HK-2 (cell line): Measurements from ENCODE around the gene BRICD5.
A peak's percentile ranks its signal among the peaks of the same experiment; 100 is the strongest.
"Not testable (repeated sequence)": the region's sequence is repeated elsewhere in the genome, so short reads cannot be mapped to it uniquely, and the experiment has no call there.

ENCODE experiments used
- DNase-seq: peaks from one replicate; pipeline ENCODE4 v3.0.0-alpha.2; 2018; ENCODE audit not compliant: unreplicated experiment

The BRICD5 gene

GRCh38 chr16:2210386-2211365 is at the start of gene BRICD5:
Gene BRICD5, minus strand, starts transcription at chr16:2210863. Its CDS starts 30 bp downstream, at chr16:2210833.
- no peak for DNase-seq

- no peak for DNase-seq
These were observed 49.6 kb upstream of the BRICD5 start for GRCh38 chr16:2260250-2260649.

- not testable (repeated sequence) for DNase-seq
These were observed 47.9 kb upstream of the BRICD5 start for GRCh38 chr16:2258530-2258929.

DNA sequence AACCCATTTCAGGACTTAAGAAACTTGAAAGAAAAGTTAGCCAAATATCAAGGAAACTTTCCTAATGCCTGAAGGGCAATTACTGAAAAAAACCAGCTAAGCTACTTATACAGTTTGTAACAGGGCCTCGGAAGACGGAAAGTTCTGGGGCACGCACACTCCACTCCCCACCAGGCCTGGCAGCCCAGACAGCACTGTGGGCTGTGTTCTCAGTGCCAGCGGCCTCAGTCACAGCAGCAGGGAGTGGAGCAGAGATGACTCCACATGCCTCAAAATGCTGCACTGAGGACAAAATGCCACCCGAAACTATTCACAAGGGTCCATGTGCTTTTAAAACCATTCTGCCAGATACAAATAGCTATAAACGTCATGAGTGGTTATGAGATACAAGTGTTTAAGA is 47.1 kb upstream of the BRICD5 start:
- no peak for DNase-seq

- DNase-seq, result no peak
These were observed 46.0 kb upstream of the BRICD5 start for GRCh38 chr16:2256531-2257140.

- no peak for DNase-seq
These were observed 42.6 kb upstream of the BRICD5 start for GRCh38 chr16:2253293-2253692.

DNA sequence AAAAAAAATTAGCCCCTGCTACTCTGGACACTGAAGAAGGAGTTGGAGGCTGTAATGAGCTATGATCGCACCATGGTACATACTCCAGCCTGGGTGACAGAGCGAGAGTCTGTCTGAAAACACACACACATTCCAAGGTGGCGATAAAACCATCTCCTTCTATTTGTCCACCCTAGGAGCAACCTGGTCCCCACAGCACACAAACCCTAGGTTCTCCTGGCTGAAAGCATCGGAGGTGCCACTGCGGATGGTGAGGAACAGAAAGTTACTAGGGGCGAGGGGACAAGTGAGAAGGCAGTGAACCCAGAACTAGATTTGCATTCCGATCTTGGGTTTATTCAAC is 42.1 kb upstream of the BRICD5 start:
- DNase-seq, result no peak

DNA sequence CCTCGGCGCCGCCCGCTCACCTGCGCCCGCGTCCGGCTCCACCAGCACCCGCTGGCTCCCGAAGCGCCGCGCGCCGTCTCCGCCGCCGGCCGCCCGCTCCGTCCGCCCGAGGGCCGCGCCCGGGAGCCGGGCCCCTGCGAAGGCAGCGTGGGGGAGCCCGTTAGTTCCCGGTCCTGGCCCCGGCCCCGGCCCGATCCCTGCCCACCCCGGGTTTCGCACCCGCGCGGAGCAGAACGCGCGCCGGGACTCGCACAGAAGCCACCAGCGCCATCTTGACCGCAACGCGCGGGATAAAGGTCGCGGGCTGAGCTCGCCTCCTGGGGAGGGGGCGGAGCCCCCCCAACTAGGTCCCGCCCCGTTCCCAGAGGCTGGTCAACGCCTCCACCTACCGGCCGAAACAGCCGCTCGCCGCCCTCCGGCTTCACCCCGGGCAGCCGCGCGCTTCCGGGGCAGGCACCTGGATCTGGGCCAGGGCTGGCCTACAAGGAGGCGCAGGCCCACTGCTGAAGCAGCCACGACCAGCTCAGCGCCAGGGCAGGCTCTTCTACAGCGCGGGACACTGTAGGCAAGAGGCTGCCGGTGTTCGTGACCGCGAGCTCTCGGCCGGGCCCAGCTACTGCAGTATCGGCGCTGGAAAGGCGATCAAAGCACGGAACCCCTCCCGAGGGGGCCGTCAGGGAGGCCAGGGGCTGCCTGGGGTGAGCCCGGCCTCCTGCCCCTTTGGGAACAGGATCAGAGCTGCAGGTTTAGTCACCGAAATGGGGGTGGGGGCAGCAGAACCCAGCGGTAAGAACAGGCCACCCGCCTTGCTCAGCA is 40.8 kb upstream of the BRICD5 start, which contains the start of gene ECI1:
Gene ECI1 (minus strand): TSS at position 292 of the 816 bp plus-strand sequence. CDS start 21 bp downstream, at position 271.
- peak; percentile 93 for DNase-seq

GRCh38 chr16:2250652-2251295 is 40.1 kb upstream of the BRICD5 start:
- DNase-seq, result no peak

DNA sequence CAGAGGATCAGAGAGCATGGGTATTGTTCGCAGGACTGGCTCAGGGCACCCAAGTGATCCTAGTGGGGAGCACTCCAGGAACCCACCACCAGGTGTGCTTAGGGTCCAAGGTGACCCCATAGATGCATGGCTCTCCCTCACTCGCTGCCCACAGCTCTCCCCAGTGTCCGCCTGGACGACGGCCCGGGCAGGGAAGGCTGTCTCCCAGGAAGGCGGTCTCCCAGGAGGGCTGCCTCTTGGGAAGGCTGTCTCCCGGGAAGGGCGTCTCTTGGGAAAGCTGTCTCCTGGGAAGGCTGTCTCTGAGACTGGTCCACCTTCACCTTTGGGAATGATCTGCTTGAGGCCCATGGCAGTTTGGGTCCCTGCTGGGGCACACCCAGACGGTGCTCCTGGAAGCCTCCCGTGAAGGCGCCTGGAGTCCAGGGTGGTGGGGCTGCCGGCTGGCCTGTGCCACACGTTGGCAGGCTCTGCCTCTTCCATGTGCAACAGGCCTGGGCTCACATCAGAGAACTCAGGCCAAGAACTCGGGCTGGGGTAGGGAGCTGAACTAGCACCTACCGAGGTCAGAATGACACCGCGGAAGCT is 35.7 kb upstream of the BRICD5 start:
- no peak for DNase-seq

DNA sequence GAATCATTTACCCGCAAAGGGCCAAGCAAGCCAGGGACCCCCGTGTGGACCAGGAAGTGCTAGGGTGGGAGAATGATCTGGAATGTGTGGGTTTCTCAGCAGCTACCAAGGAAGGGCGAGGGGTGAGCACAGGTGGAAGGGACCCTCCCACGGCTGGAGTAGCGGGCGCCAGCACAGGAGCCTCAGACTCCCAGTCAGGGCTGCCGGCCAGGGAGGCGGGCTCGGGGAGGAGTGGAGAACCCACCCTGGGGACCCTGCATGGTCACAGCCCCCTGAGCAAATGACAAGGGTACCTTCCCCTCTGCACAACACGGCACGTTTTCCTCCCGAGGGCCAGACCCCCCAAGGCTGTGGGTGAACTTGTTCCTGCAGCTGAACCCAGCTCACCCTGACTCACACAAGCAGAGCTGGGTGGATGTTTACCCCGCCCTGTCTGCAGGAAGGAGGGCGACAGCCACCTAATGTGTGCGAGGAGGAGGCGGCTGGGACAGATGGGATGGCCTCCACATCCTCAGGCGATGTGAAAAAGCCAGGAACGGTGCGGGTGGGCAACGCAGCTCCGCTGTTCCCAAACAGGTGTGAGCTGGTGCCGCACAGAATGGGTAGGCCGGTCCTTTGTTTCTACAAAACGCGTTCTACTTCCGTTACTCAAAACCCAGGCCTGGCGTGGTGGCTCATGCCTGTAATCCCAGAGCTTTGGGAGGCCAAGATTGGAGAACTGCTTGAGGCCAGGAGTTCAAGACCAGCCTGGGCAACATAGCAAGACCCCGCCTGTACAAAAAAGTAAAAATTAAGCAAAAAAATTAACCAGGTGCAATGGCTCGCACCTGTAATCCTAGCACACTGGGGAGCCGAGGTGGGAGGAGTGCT is 34.5 kb upstream of the BRICD5 start:
- no peak for DNase-seq

DNA sequence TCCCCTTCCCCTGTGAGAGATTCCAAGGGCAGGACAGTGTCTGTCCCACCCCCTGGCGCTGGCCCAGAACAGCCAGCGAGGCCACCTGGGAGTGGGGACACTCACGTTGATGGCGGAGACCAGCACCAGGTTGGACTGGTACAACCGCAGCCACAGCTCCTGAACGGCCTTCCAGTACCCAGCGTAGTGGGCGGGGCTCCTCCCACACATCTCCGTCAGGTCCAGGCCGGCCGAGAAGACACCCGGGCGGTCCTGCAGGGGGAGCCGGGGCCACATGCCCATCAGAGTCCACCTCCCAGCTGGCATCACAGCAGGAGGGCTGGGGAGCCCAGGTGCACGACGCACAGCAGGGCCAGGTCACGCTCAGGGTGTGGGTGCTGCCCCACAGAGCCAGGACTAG is 33.6 kb upstream of the BRICD5 start:
- DNase-seq, result no peak

DNA sequence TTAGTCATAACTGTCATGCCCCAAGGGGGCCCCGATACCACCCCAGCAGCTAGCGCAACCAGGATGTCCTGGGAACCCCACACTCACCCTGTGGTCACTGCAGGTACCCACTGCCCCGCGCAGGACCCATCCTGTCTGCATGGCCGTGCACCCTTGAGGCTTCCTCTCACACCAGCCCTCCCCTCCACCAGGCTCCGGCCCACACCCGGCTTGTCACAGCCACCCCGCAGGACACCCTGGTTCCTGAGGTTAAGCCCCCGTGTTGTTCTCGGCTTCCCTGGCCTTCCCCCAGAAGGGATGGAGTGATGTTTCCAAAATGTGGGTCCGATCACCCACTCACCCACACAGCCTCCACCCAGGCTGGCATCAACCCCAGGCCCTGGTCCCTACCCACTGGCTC is 33.1 kb upstream of the BRICD5 start:
- DNase-seq, result no peak

- DNase-seq, result no peak
These were observed 32.4 kb upstream of the BRICD5 start for GRCh38 chr16:2243031-2243528.

DNA sequence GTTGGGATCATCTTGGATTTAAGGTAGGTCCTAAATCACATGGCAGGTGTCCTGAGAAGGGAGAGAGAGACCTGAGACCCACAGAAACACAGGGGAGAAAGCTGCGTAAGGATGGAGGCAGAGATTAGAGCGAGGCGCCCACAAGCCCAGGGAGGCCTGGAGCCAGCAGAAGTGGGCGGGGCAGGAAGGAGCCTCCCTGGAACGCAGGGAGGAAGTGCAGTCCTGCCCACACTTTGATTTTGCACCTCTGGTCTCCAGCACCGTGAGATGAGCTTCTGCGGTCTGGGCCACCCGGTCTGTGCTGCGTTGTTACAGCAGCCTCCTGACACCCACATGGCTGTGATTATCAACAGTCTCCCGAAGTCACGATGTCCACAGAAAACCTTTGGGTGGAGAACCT is 31.9 kb upstream of the BRICD5 start:
- DNase-seq, result no peak

DNA sequence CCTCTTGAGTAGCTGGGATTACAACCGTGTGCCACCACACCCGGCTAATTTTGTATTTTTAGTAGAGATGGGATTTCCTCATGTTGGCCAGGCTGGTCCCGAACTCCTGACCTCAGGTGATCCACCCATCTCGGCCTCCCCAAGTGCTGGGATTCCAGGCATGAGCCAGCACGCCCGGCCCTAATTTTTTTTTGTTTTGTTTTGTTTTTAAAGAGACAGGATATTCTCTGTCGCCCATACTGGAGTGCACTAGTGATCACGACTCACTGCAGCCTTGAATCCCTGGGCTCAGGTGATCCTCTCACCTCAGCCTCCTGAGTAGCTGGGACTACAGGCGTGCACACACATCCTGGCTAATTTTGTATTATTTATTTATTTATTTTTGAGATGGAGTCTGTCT is 29.7 kb upstream of the BRICD5 start:
- DNase-seq, result not testable (repeated sequence)

- DNase-seq, result no peak
These were observed 28.4 kb upstream of the BRICD5 start for GRCh38 chr16:2238838-2239675.

DNA sequence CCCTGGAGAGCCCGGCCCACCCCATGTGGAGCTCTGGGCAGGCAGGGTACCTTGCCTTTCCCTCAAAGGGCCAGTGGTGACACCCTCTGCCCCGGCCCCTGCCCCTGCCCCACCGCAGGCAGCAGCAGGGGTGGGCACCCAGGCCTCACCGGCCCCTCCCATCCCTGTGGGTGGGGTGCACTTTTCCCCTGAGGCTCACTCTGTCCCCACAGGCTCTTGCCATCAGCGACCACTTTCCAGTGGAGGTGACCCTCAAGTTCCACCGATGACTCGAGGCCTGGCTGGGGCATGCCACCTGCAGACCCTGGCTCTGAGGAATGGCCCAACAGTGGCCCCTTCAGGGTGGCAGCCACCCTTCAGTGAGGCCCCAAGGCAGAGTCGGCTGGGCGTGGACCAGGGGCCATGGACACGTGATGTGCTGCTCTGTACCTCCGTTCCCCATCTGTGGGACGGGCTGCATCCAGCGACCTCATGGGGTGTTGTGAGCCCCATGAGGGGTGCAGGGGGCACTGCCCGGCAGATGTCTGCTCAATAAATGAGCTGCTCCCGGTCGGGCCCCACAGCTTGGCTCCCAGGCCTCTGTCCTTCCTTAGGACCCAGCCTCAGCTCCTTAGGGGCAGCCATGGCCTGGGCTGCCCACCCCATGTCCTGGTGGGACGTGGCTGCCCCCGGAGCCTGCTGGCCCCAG is 27.6 kb upstream of the BRICD5 start:
- no peak for DNase-seq
